GM12872 (cell line): Measurements from ENCODE around the gene TPSG1.

Source experiments
- TF ChIP-seq, protein P1 (sequence below): IDR thresholded peaks from 3 replicates; pipeline ENCODE4 v1.5.1; 2011; ENCODE audit warnings: low read depth, mild to moderate bottlenecking, low read length, moderate library complexity; ENCODE audit not compliant: insufficient read depth

Gene TPSG1

DNA sequence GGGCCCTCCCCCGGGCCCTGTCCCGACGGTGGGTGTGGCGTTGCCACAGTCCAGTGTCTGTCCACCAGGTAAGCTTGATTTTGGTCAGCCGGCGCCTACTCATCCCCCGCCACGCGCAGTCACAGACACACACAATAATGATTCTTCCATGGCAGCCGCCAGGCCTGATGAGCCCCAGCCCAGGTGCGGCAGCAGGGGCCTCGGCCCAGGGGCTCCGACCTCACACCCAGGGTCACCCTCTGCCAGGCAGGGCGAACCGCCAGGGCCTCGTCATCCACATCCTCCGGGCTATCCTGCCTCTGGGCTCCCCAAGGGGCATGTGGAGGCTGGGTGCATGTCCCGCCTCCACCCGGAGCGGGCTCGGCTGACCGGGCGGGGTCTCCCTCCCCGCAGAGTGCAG is 7.5 kb downstream of the TPSG1 start:
- TF ChIP-seq, protein P1, sequence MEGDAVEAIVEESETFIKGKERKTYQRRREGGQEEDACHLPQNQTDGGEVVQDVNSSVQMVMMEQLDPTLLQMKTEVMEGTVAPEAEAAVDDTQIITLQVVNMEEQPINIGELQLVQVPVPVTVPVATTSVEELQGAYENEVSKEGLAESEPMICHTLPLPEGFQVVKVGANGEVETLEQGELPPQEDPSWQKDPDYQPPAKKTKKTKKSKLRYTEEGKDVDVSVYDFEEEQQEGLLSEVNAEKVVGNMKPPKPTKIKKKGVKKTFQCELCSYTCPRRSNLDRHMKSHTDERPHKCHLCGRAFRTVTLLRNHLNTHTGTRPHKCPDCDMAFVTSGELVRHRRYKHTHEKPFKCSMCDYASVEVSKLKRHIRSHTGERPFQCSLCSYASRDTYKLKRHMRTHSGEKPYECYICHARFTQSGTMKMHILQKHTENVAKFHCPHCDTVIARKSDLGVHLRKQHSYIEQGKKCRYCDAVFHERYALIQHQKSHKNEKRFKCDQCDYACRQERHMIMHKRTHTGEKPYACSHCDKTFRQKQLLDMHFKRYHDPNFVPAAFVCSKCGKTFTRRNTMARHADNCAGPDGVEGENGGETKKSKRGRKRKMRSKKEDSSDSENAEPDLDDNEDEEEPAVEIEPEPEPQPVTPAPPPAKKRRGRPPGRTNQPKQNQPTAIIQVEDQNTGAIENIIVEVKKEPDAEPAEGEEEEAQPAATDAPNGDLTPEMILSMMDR: no peak

DNA sequence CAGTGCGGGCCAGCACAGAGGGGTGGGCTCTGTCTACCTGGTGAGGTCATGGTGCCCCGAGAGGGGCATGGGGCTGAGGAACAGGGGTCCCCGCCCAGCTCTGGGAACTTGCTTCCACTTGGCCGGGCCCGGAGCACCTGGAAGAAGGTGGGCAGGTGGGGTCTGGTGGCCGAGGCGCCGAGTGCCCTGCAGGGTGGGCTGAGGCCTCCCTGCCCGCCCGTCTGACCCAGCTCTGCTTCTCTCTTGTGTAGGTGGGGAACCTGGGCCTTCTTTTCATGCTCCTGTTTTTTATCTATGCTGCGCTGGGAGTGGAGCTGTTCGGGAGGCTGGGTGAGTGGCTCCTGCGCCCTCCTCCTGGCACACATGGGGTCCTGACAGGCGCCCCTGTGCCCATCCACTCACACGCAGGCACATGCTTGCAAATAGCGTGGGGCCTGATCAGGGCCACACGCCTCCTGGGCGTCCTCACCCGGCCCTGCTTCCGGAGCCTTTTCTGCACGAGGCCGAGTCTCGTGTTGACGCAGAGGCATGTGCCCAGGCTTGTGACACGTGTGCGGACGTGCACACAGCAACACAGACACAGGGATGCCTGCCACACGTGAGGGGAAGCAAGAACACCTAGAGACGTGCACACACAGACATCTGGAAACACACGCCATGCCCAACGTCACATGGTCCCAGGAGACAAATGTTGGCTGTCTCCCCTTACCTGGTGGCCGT is 8.2 kb downstream of the TPSG1 start:
- TF ChIP-seq, protein P1: no peak

DNA sequence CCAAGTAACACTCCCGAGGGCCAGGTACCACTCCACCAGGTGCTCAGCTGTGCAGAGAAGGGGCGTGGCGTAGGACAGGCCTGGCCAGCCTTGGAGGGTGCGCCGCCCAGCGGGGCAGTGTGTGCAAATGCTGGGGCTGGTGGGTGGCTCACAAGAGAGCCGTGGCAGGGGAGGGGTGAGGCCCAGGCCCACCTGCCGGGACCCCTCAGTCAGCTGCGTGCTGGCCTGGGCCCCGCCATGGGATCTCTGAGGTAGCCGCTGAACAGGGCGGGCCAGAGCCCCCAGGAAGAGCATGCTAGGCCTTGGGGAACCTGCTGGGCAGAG is 8.8 kb downstream of the TPSG1 start:
- TF ChIP-seq, protein P1: no peak

DNA sequence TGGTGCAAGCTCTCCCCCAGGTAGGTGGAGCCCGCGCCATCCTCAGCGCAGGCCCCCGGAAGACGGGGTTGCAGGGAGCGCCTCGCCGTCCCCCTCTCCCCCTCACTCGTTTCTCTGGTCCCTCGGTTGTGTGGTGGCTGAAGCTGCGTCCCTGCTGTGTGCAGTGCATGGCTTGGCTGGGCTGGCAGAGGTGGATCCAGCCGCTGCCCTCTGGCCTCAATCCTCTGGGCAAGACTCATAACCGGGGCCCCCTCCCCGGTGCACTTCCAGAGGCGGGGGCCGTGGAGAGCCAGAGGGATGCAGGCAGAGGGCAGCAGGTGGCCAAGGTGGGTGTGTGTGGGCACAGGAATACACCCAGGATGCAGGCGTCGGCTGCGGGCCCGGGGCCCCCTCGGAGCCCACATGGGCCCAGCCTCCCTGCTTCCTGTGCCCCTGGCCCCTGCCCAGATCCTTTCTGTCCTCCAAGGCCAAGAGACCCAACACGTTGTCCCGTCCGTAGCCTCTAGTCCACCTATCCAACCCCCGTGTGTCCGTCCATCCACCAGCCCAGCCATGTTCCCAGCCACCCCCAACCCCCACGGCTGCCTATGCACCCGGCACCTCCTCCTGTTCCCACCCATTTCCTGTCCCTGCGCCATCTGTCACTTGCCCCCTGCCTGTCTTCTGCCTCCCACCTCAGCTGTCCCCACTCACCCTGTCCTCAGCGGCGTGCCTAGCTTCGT is 9.3 kb downstream of the TPSG1 start:
- TF ChIP-seq, protein P1: no peak

DNA sequence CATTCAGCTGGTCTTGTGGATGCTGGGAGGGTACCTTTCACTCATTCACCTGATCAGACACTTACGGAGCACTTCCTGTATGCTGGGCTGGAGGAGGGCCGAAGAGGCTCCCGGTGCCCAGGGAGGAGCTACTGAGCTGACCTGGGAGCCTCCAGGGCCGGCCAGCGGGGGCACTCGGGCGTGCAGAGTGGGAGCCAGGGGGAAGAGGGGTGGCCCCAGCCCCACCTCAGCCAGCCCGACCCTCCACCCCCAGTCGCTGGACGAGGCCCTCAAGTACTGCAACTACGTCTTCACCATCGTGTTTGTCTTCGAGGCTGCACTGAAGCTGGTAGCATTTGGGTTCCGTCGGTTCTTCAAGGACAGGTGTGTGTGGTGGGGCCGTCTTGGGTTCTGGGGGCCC is 10.3 kb downstream of the TPSG1 start:
- TF ChIP-seq, protein P1: no peak

DNA sequence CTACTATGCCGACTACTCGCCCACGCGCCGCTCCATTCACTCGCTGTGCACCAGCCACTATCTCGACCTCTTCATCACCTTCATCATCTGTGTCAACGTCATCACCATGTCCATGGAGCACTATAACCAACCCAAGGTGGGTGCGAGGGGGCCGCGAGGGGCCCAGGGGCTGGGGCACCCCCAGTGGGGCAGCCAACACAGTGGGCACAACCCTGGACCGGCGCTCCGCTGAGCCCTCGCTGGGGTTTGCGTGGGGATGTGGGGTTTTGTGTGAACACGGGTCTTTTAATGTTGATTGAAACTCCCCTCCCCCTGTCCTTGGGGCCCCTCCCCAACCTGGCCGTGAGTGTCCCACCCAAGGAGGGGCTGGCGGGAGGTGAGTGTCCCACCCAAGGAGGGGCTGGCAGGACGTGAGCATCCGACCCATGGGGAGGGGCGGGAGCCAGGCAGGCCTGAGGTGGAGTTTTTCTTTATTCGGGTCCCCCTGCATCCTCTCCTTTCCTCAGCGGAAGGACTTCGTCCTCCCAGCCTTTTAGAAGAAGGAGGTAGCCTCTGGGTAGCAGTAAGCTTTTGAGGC is 11.2 kb downstream of the TPSG1 start:
- TF ChIP-seq, protein P1: no peak

DNA sequence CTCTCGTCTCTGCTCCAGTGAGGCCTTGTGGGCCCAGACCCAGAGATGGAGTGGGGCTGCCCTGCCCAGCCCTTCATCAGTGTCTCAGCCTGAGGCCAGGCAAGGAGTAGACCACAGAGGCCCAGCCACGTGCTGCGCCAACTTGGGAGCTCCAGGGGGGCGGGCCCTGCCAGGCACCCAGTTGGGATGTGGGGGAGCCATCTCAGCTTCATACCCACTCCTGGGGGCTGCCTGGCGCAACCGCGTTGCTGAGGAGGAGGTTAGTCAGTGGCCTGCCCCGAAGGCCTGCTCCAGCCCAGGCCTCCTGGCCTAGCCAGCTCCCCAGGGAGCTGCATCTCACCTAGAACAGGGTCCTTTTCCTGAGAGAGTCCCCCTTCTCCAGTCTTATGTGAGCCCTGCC is 11.8 kb downstream of the TPSG1 start:
- TF ChIP-seq, protein P1: no peak
